Mammary epithelial cell (primary cell): Measurements from ENCODE around the gene PYCARD.

ENCODE experiments used
- EZH2 ChIP-seq: IDR thresholded peaks from 2 replicates; pipeline ENCODE4 v1.6.1; 2012; ENCODE audit warnings: low read length, inconsistent platforms, borderline replicate concordance
- TF ChIP-seq, protein P1 (sequence below), 2 donors: IDR thresholded peaks in 1 of 2; conservative IDR thresholded peaks in 1 of 2; 2 replicates each; pipeline ENCODE4 v1.5.1; 2011 to 2012; ENCODE audit warnings: inconsistent platforms in 2 of 2, low read length in 2 of 2, mild to moderate bottlenecking in 2 of 2, control low read depth in 1 of 2, low read depth in 1 of 2; ENCODE audit not compliant: insufficient read depth in 1 of 2; ENCODE audit errors: extremely low read depth in 1 of 2

DNA sequence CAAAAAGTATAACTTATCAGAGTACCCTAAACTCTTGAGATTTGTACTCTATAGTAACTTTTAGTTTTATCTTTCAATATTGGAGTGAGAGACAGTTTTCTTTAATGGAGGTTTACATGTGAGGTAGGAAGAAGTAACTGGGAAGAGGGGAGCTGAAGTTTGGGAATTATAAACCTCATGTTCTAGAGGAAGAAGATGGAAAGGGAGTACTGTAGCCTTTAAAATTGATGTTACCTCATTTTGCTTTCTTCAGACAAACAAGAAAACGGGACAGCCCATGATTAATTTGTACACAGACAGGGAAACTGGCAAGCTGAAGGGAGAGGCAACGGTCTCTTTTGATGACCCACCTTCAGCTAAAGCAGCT, 13.2 kb downstream of the PYCARD start:
- TF ChIP-seq, protein P1, sequence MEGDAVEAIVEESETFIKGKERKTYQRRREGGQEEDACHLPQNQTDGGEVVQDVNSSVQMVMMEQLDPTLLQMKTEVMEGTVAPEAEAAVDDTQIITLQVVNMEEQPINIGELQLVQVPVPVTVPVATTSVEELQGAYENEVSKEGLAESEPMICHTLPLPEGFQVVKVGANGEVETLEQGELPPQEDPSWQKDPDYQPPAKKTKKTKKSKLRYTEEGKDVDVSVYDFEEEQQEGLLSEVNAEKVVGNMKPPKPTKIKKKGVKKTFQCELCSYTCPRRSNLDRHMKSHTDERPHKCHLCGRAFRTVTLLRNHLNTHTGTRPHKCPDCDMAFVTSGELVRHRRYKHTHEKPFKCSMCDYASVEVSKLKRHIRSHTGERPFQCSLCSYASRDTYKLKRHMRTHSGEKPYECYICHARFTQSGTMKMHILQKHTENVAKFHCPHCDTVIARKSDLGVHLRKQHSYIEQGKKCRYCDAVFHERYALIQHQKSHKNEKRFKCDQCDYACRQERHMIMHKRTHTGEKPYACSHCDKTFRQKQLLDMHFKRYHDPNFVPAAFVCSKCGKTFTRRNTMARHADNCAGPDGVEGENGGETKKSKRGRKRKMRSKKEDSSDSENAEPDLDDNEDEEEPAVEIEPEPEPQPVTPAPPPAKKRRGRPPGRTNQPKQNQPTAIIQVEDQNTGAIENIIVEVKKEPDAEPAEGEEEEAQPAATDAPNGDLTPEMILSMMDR (conservative IDR thresholded peaks at IDR 0.05 in 1 of 2, IDR thresholded peaks at IDR 0.05 in 1 of 2; ENCODE audit: extremely low read depth in 1 of 2, insufficient read depth in 1 of 2, low read depth in 1 of 2, low read length in 2 of 2): no peak
- TF ChIP-seq EZH2: no peak
